ENCODE measurements around the gene SPEN.

Gene SPEN

DNA sequence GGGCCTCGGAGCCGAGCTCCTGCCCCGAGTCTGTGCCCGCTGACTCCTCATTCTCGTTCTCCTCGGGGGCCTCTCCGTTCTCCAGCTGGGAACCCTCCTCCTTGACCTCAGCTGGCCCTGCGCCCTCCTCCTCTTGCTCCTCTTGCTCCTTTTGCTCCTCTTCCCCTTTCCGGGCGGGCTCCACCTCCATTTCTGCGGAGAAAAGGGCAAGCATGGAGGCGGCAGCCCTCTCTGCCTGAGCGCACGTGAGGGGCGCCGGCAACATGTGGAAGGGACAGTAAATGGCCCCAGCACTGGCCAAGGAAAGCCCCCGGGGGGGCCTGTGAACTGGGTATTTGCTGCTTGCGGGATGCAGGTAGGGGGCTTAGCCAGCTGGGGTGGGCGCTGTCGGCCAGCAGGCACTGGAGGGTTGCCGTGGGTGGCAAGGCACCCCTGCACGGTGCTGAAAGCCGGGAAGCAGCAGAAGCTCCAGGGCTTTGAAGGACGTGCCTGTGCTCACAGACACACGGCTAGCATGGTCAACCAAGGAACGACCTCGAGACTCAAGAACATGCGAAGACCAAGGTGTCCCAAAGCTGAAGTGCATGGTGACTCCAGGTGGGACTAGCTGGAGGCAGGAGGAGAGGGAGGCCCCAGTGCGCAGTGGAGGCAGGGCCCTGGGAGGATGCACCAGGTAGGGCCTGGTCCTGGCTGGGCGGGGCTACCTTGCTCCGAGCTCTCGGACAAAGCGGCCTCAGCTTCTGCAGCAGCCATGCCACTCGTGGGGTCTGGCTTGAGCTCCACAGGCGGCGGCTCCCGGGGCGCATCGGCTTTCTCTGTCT lies 97.7 kb downstream of the SPEN start:
- Histone ChIP-seq H3K9ac (ENCODE audit: low read depth, low read length) (no peak overlapping the region), H3K27me3 (ENCODE audit: control insufficient read depth, insufficient read depth, low read length) (no peaks in the 10 kb centered on the region), H3K4me1 (ENCODE audit: control insufficient read depth, insufficient read depth, low read length) (peaks cover 20% of the 10 kb centered on the region), H3K4me3 (ENCODE audit: low read depth, low read length) (no peak overlapping the region), H3K27ac (ENCODE audit: low read depth, low read length) (no peak overlapping the region), H3K9me3 (ENCODE audit: control insufficient read depth, insufficient read depth, low read length) (no peaks in the 10 kb centered on the region), H3K36me3 (ENCODE audit: control insufficient read depth, insufficient read depth, low read length) (peaks cover 69% of the 10 kb centered on the region)

DNA sequence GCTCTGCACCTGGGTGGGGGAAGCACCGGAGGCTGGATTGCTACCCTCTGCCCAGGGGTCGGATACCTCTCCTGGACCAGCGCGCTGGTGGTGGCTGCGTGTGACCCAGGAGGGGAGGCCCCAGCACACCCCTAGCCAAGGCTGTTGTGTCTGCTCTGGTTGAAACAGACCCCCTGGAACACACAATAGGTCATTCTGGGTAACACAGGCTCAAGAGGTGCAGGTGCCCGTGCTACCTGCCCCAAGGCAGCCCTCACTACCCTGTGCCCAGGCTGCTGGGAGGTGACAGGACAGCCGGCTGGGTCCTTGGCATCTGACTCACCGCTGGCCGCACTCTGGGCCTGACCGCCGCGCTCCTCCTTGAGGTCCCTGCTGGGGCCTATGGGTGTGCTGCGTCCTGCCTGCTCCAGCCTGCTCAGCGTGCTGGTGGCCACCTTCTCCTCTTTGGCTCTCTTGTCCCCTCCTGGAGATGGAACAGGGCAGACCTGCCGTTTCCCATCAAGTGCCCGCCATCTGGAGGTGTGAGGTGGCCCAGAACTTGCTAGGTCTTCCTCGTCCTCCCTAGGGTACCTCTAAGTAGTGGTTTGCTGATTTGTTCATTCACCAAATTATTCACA lies 98.4 kb downstream of the SPEN start:
- Histone ChIP-seq H3K27ac (ENCODE audit: low read depth, low read length) (no peak overlapping the region), H3K9ac (ENCODE audit: low read depth, low read length) (no peak overlapping the region), H3K4me1 (ENCODE audit: control insufficient read depth, insufficient read depth, low read length) (peaks cover 25% of the 10 kb centered on the region), H3K9me3 (ENCODE audit: control insufficient read depth, insufficient read depth, low read length) (no peaks in the 10 kb centered on the region), H3K36me3 (ENCODE audit: control insufficient read depth, insufficient read depth, low read length) (peaks cover 63% of the 10 kb centered on the region), H3K4me3 (ENCODE audit: low read depth, low read length) (no peak overlapping the region), H3K27me3 (ENCODE audit: control insufficient read depth, insufficient read depth, low read length) (no peaks in the 10 kb centered on the region)

DNA sequence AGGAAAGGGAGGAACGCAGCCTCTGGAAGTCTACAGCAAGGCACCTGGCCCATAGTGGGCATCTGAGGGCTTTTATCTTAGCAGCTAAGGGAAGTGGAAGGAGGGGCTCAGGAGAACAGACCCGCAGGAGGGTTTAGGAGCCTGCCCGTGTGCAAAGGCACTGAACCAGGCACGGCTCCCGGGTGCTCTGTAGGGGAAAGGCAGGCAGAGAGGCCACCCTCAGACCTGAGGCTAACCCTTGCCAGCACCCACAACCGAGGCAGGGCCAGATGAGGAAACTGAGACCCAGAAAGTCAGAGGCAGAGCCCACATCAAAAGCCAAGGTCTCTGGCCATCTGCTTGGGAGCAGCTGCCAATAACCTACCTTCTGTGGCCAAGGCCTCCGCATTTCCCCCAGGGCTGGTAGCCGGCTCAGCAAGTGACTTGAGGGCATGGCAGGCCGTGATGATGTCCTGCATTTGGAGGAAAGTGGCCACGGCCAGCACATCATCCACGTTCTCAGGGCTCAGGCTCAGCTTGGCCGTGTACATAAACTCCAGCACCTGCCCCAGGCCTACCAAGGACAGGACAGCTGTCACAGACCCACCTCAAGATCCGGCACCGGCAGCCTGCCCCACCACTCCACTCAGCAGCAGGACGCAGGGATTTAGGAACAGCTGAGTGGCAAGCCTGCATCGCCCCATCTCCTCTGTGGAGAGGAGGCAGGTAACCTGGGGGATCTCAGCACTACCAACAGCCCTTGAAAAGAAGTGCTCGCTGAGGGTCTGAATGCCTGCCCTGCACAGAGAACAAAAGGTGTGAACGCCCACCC lies 99.3 kb downstream of the SPEN start:
- H3K4me1 ChIP-seq (ENCODE audit: control insufficient read depth, insufficient read depth, low read length) = peaks cover 25% of the 10 kb centered on the region
- H3K27ac ChIP-seq (ENCODE audit: low read depth, low read length) = no peak overlapping the region
- H3K36me3 ChIP-seq (ENCODE audit: control insufficient read depth, insufficient read depth, low read length) = peaks cover 56% of the 10 kb centered on the region
- no peaks in the 10 kb centered on the region for H3K27me3 ChIP-seq (ENCODE audit: control insufficient read depth, insufficient read depth, low read length)
- H3K9me3 ChIP-seq (ENCODE audit: control insufficient read depth, insufficient read depth, low read length) = no peaks in the 10 kb centered on the region
- no peak overlapping the region for H3K9ac ChIP-seq (ENCODE audit: low read depth, low read length)
- H3K4me3 ChIP-seq (ENCODE audit: low read depth, low read length) = no peak overlapping the region

DNA sequence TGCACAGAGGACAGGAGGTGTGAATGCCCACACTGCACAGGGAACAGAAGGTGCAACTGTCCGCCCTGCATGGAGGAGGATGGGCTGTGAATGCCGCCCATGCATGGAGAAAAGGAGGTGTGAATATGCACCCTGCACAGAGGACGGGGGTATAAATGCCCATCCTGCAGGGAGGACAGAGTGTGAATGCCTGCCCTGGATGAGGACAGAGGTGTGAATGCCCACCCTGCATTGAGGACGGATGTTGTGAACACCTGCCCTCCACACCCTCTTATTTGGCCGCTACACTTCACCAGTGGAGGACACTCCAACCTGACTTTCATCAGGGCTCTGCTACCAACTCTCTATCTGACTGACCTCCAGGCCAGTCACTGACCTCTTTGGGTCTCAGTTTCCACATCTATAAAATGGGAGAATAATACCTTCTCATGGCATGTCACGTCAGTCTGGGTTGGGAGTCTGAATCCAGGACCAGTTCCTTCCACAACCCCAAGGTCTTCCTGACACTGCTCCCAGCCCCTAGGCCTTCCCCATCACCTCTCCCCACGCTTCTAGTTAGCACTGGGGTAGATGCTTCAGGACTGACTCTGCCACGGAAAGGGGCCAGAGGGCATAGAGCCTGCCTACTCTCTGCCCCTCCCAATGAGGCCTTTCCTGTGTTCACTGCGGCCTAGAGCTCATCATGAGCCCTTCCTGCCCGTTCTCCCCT lies 100.0 kb downstream of the SPEN start:
- Histone ChIP-seq H3K9me3 (ENCODE audit: control insufficient read depth, insufficient read depth, low read length) (no peaks in the 10 kb centered on the region), H3K4me1 (ENCODE audit: control insufficient read depth, insufficient read depth, low read length) (peaks cover 25% of the 10 kb centered on the region), H3K36me3 (ENCODE audit: control insufficient read depth, insufficient read depth, low read length) (peaks cover 48% of the 10 kb centered on the region), H3K4me3 (ENCODE audit: low read depth, low read length) (no peak overlapping the region), H3K9ac (ENCODE audit: low read depth, low read length) (no peak overlapping the region), H3K27me3 (ENCODE audit: control insufficient read depth, insufficient read depth, low read length) (no peaks in the 10 kb centered on the region), H3K27ac (ENCODE audit: low read depth, low read length) (no peak overlapping the region)

DNA sequence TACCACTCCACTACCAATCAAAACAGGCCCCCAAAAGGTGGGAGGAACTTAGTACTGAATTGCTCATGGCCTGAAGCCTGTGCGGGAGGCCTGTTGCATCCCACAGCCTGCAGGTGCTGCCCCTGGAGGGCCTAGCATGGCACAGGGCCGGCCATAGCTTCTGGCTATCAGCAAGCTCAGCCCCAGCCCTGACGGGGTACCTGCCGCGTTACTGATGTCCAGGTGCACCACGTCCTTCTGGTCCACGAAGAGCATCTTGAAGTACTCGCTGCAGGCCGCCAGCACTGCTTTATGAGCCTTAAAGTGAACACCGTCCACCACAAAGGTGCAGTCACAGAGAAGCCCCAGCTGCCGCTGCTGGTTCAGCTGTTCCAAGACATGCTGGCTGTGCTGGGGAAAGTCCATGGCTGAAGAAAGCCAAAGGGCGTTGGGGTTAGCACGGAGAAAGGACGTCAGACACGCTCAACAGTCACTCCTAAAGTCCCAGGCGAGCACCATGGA lies 100.6 kb downstream of the SPEN start:
- Histone ChIP-seq H3K9ac (ENCODE audit: low read depth, low read length) (no peak overlapping the region), H3K27me3 (ENCODE audit: control insufficient read depth, insufficient read depth, low read length) (no peaks in the 10 kb centered on the region), H3K9me3 (ENCODE audit: control insufficient read depth, insufficient read depth, low read length) (no peaks in the 10 kb centered on the region), H3K4me1 (ENCODE audit: control insufficient read depth, insufficient read depth, low read length) (peaks cover 25% of the 10 kb centered on the region), H3K36me3 (ENCODE audit: control insufficient read depth, insufficient read depth, low read length) (peaks cover 42% of the 10 kb centered on the region), H3K27ac (ENCODE audit: low read depth, low read length) (no peak overlapping the region), H3K4me3 (ENCODE audit: low read depth, low read length) (no peak overlapping the region)

DNA sequence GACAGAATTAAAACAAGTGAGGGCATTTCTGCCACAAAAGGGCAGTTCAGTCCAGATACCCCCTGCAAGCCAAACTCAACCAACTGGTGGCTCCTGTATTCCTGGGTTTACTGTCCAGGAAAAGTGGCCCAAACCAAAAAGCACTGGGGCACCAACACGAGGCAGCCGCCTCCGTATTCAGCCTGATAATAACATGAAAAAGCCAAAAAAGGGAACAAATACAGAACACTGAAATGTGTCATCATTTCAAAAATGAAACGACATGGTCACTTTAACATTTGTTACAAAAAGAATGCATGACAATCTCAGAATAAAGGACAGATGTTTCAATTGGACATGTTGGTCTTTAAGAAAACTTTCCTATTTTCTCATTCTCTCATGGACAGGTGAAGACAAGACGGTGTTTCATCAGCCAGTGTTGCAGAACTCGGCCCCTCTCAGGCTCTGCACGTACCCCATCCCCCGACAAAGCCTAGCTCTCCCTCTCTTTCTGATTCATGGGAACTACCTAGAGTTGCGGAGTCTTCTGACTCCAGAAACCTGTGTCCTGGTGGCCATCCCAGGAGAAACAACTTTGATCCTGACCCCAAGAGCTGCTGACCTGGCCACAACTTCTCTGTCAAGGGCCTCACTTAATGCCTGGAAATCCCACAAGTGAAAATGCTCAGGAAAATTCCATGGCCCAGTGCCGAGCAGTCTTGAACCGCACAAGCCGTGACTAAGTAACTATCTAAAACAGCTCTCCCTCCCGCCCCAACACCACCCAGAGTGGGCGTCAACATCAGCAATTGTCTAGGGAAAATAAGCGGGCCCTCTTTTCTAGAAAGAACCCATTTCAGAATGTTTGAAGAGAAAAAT lies 101.3 kb downstream of the SPEN start:
- H3K4me1 ChIP-seq (ENCODE audit: control insufficient read depth, insufficient read depth, low read length) = peaks cover 27% of the 10 kb centered on the region
- peaks cover 35% of the 10 kb centered on the region for H3K36me3 ChIP-seq (ENCODE audit: control insufficient read depth, insufficient read depth, low read length)
- H3K27ac ChIP-seq (ENCODE audit: low read depth, low read length) = peak overlapping the region; percentile 7
- H3K9me3 ChIP-seq (ENCODE audit: control insufficient read depth, insufficient read depth, low read length) = no peaks in the 10 kb centered on the region
- H3K4me3 ChIP-seq (ENCODE audit: low read depth, low read length) = no peak overlapping the region
- H3K9ac ChIP-seq (ENCODE audit: low read depth, low read length) = no peak overlapping the region
- no peaks in the 10 kb centered on the region for H3K27me3 ChIP-seq (ENCODE audit: control insufficient read depth, insufficient read depth, low read length)

DNA sequence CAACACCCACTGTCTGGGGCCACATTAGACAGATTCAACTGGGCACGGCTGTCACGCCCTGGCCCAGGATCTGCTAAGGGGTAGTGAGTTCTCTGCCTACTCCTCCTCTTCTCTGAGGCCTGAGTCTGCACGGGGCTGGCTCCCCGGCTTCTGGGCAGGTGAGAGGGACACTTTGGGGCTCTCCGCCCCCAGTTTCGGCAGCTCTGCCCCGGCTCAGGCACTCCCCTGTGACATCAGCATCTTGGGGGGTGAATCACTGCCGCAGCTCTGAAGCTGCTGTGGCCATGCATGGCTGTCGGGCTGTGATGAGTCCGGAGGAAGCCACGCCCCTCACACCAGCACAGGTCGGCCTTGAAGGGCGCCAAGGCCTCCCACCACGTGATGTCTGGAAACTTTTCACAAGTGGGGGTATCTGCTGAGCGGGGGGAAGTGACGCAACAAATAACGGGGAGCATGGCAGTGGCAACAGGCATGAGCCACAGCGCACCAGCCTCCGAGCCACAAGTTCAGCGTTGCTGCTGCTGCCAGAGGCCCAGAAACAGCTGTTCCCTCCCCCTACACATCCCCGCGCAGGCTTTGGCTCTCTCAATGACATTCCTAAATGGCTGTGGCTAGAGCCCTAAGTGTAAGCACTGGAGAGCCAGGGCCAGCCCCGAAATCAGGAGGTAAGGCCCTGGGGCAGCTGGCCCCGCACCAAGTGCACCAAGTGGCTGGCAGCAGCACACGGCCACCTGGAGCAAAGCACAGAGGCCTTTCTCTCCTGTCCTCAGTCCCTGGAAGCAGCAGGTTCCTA lies 102.1 kb downstream of the SPEN start:
- H3K36me3 ChIP-seq (ENCODE audit: control insufficient read depth, insufficient read depth, low read length) = peaks cover 27% of the 10 kb centered on the region
- H3K4me1 ChIP-seq (ENCODE audit: control insufficient read depth, insufficient read depth, low read length) = peaks cover 31% of the 10 kb centered on the region
- peak overlapping the region; percentile 7 for H3K27ac ChIP-seq (ENCODE audit: low read depth, low read length)
- no peak overlapping the region for H3K9ac ChIP-seq (ENCODE audit: low read depth, low read length)
- H3K4me3 ChIP-seq (ENCODE audit: low read depth, low read length) = no peak overlapping the region
- no peaks in the 10 kb centered on the region for H3K9me3 ChIP-seq (ENCODE audit: control insufficient read depth, insufficient read depth, low read length)
- no peaks in the 10 kb centered on the region for H3K27me3 ChIP-seq (ENCODE audit: control insufficient read depth, insufficient read depth, low read length)

DNA sequence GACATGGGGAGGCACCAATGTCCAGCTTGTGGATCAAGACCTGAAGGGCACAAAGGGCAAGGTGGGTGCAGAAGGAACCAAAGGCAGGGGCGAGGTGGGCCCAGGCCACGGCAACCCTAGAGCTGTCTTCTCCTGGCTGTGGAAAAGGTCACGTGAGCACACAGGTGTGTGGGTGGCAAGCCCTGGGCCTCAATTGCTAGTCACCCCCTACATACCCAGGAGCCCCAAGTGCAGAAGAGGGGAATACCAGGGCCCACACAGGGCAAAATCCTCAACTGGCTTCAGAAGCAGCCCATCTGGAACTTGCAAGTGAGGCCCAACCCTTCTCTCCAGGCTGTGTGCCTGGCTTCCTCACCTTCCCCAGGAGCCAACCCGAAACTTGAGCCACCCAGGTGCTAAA lies 102.8 kb downstream of the SPEN start:
- Histone ChIP-seq H3K27me3 (ENCODE audit: control insufficient read depth, insufficient read depth, low read length) (no peaks in the 10 kb centered on the region), H3K9ac (ENCODE audit: low read depth, low read length) (no peak overlapping the region), H3K9me3 (ENCODE audit: control insufficient read depth, insufficient read depth, low read length) (no peaks in the 10 kb centered on the region), H3K27ac (ENCODE audit: low read depth, low read length) (no peak overlapping the region), H3K4me1 (ENCODE audit: control insufficient read depth, insufficient read depth, low read length) (peaks cover 31% of the 10 kb centered on the region), H3K36me3 (ENCODE audit: control insufficient read depth, insufficient read depth, low read length) (peaks cover 23% of the 10 kb centered on the region), H3K4me3 (ENCODE audit: low read depth, low read length) (no peak overlapping the region)

DNA sequence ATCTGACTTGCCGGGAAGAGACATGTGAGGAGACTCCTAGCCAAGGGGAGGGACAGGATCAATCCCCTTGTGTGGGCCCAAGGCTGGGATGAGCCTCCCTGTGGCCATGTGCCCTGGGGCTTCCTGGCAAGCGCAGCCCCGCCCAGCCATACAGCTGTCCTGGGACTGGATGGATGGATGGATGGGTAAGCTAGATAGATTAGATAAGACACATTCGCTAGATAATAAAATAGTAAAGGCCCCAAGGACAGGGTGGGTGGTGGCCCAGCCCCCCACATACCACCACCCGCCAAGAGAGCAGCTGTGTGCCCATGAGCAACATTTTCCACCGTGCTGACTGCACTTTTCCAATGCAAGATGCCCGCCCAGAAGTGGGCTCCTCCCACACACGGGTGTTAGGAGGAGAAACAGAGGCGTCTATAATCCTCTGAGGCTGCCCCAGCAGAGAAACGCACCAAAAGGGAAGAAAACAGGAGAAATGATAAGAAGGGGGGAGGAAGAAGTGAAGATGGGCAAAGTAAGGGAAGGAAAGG lies 103.3 kb downstream of the SPEN start:
- Histone ChIP-seq H3K27me3 (ENCODE audit: control insufficient read depth, insufficient read depth, low read length) (no peaks in the 10 kb centered on the region), H3K9ac (ENCODE audit: low read depth, low read length) (no peak overlapping the region), H3K36me3 (ENCODE audit: control insufficient read depth, insufficient read depth, low read length) (peaks cover 18% of the 10 kb centered on the region), H3K9me3 (ENCODE audit: control insufficient read depth, insufficient read depth, low read length) (no peaks in the 10 kb centered on the region), H3K27ac (ENCODE audit: low read depth, low read length) (no peak overlapping the region), H3K4me1 (ENCODE audit: control insufficient read depth, insufficient read depth, low read length) (peaks cover 31% of the 10 kb centered on the region), H3K4me3 (ENCODE audit: low read depth, low read length) (no peak overlapping the region)
